Epithelial cell of proximal tubule (primary cell): ENCODE data around the gene ADCK2. TPM values are rescaled to one million over a fixed set of nuclear protein-coding genes. Genes with fewer than 3 reads are reported as not detected.
"Not testable (repeated sequence)": the region's sequence is repeated elsewhere in the genome, so short reads cannot be mapped to it uniquely, and the experiment has no call there.

Experiments
- DNase-seq: peaks from one replicate; pipeline ENCODE4 v3.0.0-alpha.2; 2011; ENCODE audit warnings: low read depth
- H3K4me3 ChIP-seq: 2 replicates; pipeline ENCODE4 v1.5.1; 2011; ENCODE audit warnings: low read depth, mild to moderate bottlenecking, low read length
- total RNA-seq: library from RNA; depleted of rRNA; stranded (reverse); fragments of >200 nt; gene quantifications from 2 replicates; pipeline ENCODE4 v1.2.3, GENCODE V29; 2015
- TF ChIP-seq, protein P1 (sequence below): conservative IDR thresholded peaks from 2 replicates; pipeline ENCODE4 v1.5.1; 2012; ENCODE audit warnings: low read depth, mild to moderate bottlenecking, low read length

The ADCK2 gene
- total RNA-seq, 1 donor from 2014 or later = 36.8 TPM

- DNase-seq = no peak
- no peak overlapping the region for H3K4me3 ChIP-seq
- TF ChIP-seq, protein P1, sequence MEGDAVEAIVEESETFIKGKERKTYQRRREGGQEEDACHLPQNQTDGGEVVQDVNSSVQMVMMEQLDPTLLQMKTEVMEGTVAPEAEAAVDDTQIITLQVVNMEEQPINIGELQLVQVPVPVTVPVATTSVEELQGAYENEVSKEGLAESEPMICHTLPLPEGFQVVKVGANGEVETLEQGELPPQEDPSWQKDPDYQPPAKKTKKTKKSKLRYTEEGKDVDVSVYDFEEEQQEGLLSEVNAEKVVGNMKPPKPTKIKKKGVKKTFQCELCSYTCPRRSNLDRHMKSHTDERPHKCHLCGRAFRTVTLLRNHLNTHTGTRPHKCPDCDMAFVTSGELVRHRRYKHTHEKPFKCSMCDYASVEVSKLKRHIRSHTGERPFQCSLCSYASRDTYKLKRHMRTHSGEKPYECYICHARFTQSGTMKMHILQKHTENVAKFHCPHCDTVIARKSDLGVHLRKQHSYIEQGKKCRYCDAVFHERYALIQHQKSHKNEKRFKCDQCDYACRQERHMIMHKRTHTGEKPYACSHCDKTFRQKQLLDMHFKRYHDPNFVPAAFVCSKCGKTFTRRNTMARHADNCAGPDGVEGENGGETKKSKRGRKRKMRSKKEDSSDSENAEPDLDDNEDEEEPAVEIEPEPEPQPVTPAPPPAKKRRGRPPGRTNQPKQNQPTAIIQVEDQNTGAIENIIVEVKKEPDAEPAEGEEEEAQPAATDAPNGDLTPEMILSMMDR = no peak
Measured at GRCh38 chr7:140724706-140725105, 52.0 kb downstream of the ADCK2 start.

DNA sequence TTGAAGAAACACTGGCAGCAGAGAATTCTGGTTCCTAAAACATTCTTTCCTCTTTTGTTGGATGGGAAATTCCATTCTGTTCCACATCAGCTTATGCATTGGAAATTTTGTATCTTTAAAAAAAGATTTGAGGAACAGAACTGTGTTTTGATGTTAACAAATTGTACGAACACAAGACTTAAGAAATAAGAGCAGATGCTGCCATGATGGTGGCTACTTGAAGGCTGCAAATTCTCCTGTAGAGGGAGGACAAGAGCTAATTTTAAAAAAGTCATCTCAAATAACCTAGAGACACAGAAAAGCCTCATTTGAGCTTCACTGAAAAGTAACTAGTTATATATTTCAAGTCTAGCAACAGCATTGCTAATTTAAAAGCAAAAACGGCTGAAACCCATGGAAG lies 53.5 kb downstream of the ADCK2 start:
- no peak for DNase-seq
- TF ChIP-seq, protein P1 = peak; percentile 70
- H3K4me3 ChIP-seq = no peak overlapping the region

GRCh38 chr7:140732416-140732815 lies 59.7 kb downstream of the ADCK2 start:
- TF ChIP-seq, protein P1 = no peak
- H3K4me3 ChIP-seq = no peak overlapping the region
- no peak for DNase-seq

- no peak overlapping the region for H3K4me3 ChIP-seq
- TF ChIP-seq, protein P1 = no peak
- no peak for DNase-seq
Measured at GRCh38 chr7:140734096-140734495, 61.4 kb downstream of the ADCK2 start.

GRCh38 chr7:140734729-140735128 lies 62.0 kb downstream of the ADCK2 start:
- no peak overlapping the region for H3K4me3 ChIP-seq
- TF ChIP-seq, protein P1 = no peak
- DNase-seq = no peak

- TF ChIP-seq, protein P1 = no peak
- no peak overlapping the region for H3K4me3 ChIP-seq
- DNase-seq = no peak
Measured at GRCh38 chr7:140738280-140738679, 65.5 kb downstream of the ADCK2 start.

DNA sequence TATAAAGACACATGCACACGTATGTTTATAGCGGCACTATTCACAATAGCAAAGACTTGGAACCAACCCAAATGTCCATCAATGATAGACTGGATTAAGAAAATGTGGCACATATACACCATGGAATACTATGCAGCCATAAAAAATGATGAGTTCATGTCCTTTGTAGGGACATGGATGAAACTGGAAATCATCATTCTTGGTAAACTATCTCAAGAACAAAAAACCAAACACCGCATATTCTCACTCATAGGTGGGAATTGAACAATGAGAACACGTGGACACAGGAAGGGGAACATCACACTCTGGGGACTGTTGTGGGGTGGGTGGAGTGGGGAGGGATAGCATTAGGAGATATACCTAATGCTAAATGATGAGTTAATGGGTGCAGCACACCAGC lies 70.5 kb downstream of the ADCK2 start:
- DNase-seq, H3K4me3 ChIP-seq: not testable (repeated sequence)

GRCh38 chr7:140744005-140744404 lies 71.3 kb downstream of the ADCK2 start:
- TF ChIP-seq, protein P1 = no peak
- H3K4me3 ChIP-seq = no peak overlapping the region
- no peak for DNase-seq
